Measurements from ENCODE around the gene CNNM2.
"Not testable (repeated sequence)": the region's sequence is repeated elsewhere in the genome, so short reads cannot be mapped to it uniquely, and the experiment has no call there.

The CNNM2 gene

GRCh38 chr10:103125323-103126267, 207.5 kb downstream of the CNNM2 start:
- TF ChIP-seq CTCF (IDR thresholded peaks at IDR 0.05; ENCODE audit: insufficient read depth, low read depth, low read length, missing control alignments), result no peak

GRCh38 chr10:103127241-103127640, 209.1 kb downstream of the CNNM2 start:
- no peak for TF ChIP-seq CTCF (IDR thresholded peaks at IDR 0.05; ENCODE audit: insufficient read depth, low read depth, low read length, missing control alignments)
- no peak overlapping the region for H3K4me3 ChIP-seq (ENCODE audit: low read length)

More at GRCh38 chr10:103125323-103126267, 207.5 kb downstream of the CNNM2 start:
- H3K4me3 ChIP-seq (ENCODE audit: low read length), result no peak overlapping the region
- DNase-seq (ENCODE audit: low read depth), result no peak

GRCh38 chr10:103130180-103130579, 212.1 kb downstream of the CNNM2 start:
- not testable (repeated sequence) for DNase-seq (ENCODE audit: low read depth); H3K4me3 ChIP-seq (ENCODE audit: low read length)

More at GRCh38 chr10:103127241-103127640, 209.1 kb downstream of the CNNM2 start:
- no peak for DNase-seq (ENCODE audit: low read depth)

GRCh38 chr10:103130910-103131309, 212.8 kb downstream of the CNNM2 start:
- TF ChIP-seq CTCF (IDR thresholded peaks at IDR 0.05; ENCODE audit: insufficient read depth, low read depth, low read length, missing control alignments), result no peak
- no peak for DNase-seq (ENCODE audit: low read depth)
- no peak overlapping the region for H3K4me3 ChIP-seq (ENCODE audit: low read length)

GRCh38 chr10:103135168-103135567, 217.1 kb downstream of the CNNM2 start:
- not testable (repeated sequence) for H3K4me3 ChIP-seq (ENCODE audit: low read length)
- DNase-seq (ENCODE audit: low read depth), result peak; percentile 11

- TF ChIP-seq CTCF (IDR thresholded peaks at IDR 0.05; ENCODE audit: insufficient read depth, low read depth, low read length, missing control alignments), result no peak
- DNase-seq (ENCODE audit: low read depth), result peak; percentile 20
- no peak overlapping the region for H3K4me3 ChIP-seq (ENCODE audit: low read length)
Measured at GRCh38 chr10:103139803-103140202, 221.7 kb downstream of the CNNM2 start.

Data from epithelial cell of esophagus (primary cell).